Measurements from ENCODE around the gene FBXO10. TPM values are rescaled to one million over a fixed set of nuclear protein-coding genes. Genes with fewer than 3 reads are reported as not detected.

Gene FBXO10
- total and polyA plus RNA-seq, 2 of the 8 experiments (the other 6 are each of a cell fraction or from before 2014, with no cell fraction given): 13.1 to 13.9 TPM

- TF ChIP-seq HDAC2 (IDR thresholded peaks at IDR 0.05; ENCODE audit: borderline replicate concordance in 1 of 2, low read depth in 2 of 2, low read length in 2 of 2) (no peak), CTCF (IDR thresholded peaks at IDR 0.05; ENCODE audit: control extremely low read depth in 1 of 3, insufficient read depth in 1 of 3, low read depth in 1 of 3, low read length in 3 of 3) (no peak), GTF2F1 (IDR thresholded peaks at IDR 0.05; ENCODE audit: borderline replicate concordance, low read depth, low read length) (no peak), CHD2 (IDR thresholded peaks at IDR 0.05; ENCODE audit: low read length) (no peak)
These were observed 68.5 kb downstream of the FBXO10 start (continued) for GRCh38 chr9:37507566-37508134.
